Activated CD8-positive, alpha-beta memory T cell treated with anti-CD3 and anti-CD28 coated beads for 1 hour (primary cell): ENCODE data around the gene SGO1.

ENCODE experiments used
- DNase-seq, 2 donors: peaks; one replicate each; pipeline ENCODE4 v3.0.0-alpha.2; 2020; ENCODE audit warnings: low read depth in 1 of 2; ENCODE audit errors: extremely low read depth in 1 of 2

SGO1 gene

GRCh38 chr3:20160230-20160629, 25.8 kb downstream of the SGO1 start:
- DNase-seq = no peak

GRCh38 chr3:20154928-20155327, 31.1 kb downstream of the SGO1 start:
- DNase-seq = no peak

GRCh38 chr3:20154078-20154477, 31.9 kb downstream of the SGO1 start:
- DNase-seq = no peak

GRCh38 chr3:20148466-20148865, 37.5 kb downstream of the SGO1 start:
- DNase-seq = no peak

GRCh38 chr3:20147361-20147760, 38.6 kb downstream of the SGO1 start:
- DNase-seq = no peak

- no peak for DNase-seq
These were observed 39.7 kb downstream of the SGO1 start for GRCh38 chr3:20146301-20146700.

GRCh38 chr3:20145874-20146273, 40.1 kb downstream of the SGO1 start:
- DNase-seq = no peak

- no peak for DNase-seq
These were observed 42.5 kb downstream of the SGO1 start for GRCh38 chr3:20143519-20143918.

GRCh38 chr3:20142517-20142916, 43.5 kb downstream of the SGO1 start:
- DNase-seq = no peak

- DNase-seq = no peak
These were observed 44.2 kb downstream of the SGO1 start for GRCh38 chr3:20141851-20142250.

GRCh38 chr3:20141316-20141715, 44.7 kb downstream of the SGO1 start:
- no peak for DNase-seq

- no peak for DNase-seq
These were observed 45.1 kb downstream of the SGO1 start for GRCh38 chr3:20140881-20141280.

- DNase-seq = no peak
These were observed 48.4 kb downstream of the SGO1 start for GRCh38 chr3:20137647-20138046.

GRCh38 chr3:20136231-20136630, 49.8 kb downstream of the SGO1 start:
- no peak for DNase-seq

- DNase-seq = no peak
These were observed 55.9 kb downstream of the SGO1 start for GRCh38 chr3:20130106-20130505.

- no peak for DNase-seq
These were observed 57.6 kb downstream of the SGO1 start for GRCh38 chr3:20128358-20128757.

- DNase-seq = no peak
These were observed 60.1 kb downstream of the SGO1 start for GRCh38 chr3:20125897-20126296.

GRCh38 chr3:20125289-20125688, 60.7 kb downstream of the SGO1 start:
- no peak for DNase-seq

GRCh38 chr3:20123131-20123652, 62.8 kb downstream of the SGO1 start:
- DNase-seq = no peak

- DNase-seq = no peak
These were observed 64.9 kb downstream of the SGO1 start for GRCh38 chr3:20121088-20121487.
